Stimulated activated CD4-positive, alpha-beta T cell treated with anti-CD3 and anti-CD28 coated beads, TNF-alpha, amount 100 ng/mL, for 4 hours (primary cell): ENCODE results near the gene ASCL3.
"Not testable (repeated sequence)": the region's sequence is repeated elsewhere in the genome, so short reads cannot be mapped to it uniquely, and the experiment has no call there.

Experiments used
- DNase-seq, 3 experiments: peaks; one replicate each; pipeline ENCODE4 v3.0.0-alpha.2; 2020; ENCODE audit warnings: low read depth in 3 of 3

Gene ASCL3

GRCh38 chr11:8910649-8911026 is 32.2 kb downstream of the ASCL3 start:
- DNase-seq = no peak

GRCh38 chr11:8908099-8908498 is 34.7 kb downstream of the ASCL3 start:
- no peak for DNase-seq

GRCh38 chr11:8907116-8907515 is 35.7 kb downstream of the ASCL3 start:
- no peak for DNase-seq

GRCh38 chr11:8905528-8906165 is 37.2 kb downstream of the ASCL3 start:
- DNase-seq = no peak

- DNase-seq = no peak
Measured at GRCh38 chr11:8899119-8899753, 43.6 kb downstream of the ASCL3 start.

- DNase-seq = not testable (repeated sequence)
Measured at GRCh38 chr11:8891185-8891584, 51.6 kb downstream of the ASCL3 start.
